Adrenal gland (tissue), 5 donors: ENCODE measurements around the gene INSRR.

Experiments used
- CTCF ChIP-seq, 6 experiments: fragments of 450-650 bp in 4 of 6; fragments of 200-600 bp in 2 of 6; sonication (generic) in 1 of 6; IDR thresholded peaks; 1 replicate in 5 of 6; 2 replicates in 1 of 6; pipeline versions ENCODE4 v1.5.1 to v1.8.0; 2016 to 2021; ENCODE audit warnings: antibody characterized with exemption in 6 of 6, mild to moderate bottlenecking in 2 of 6, moderate library complexity in 1 of 6
- POLR2A ChIP-seq, 2 donors: fragments of 450-650 bp; IDR thresholded peaks; one replicate each; pipeline ENCODE4 v1.6.1; 2017; ENCODE audit warnings: antibody characterized with exemption in 2 of 2, mild to moderate bottlenecking in 2 of 2, moderate library complexity in 1 of 2
- donor health status: DM: no; HTN: no; CAD: no.

GRCh38 chr1:156887734-156888133 is 28.8 kb upstream of the INSRR start:
- no peak for TF ChIP-seq CTCF (IDR thresholded peaks at IDR 0.05)
- TF ChIP-seq POLR2A (IDR thresholded peaks at IDR 0.05) = no peak
